NT2/D1 (cell line): Measurements from ENCODE around the gene CD200R1L.

Experiments used
- SUZ12 ChIP-seq: IDR thresholded peaks from 2 replicates; pipeline ENCODE4 v1.6.1; 2011; ENCODE audit not compliant: insufficient read length, insufficient read depth; ENCODE audit errors: extremely low read depth
- YY1 ChIP-seq: IDR thresholded peaks from 2 replicates; pipeline ENCODE4 v1.6.1; 2011; ENCODE audit not compliant: insufficient read length, insufficient read depth
- ZNF274 ChIP-seq: IDR thresholded peaks from 2 replicates; pipeline ENCODE4 v1.6.1; 2011; ENCODE audit warnings: mild to moderate bottlenecking, low read depth, low read length

DNA sequence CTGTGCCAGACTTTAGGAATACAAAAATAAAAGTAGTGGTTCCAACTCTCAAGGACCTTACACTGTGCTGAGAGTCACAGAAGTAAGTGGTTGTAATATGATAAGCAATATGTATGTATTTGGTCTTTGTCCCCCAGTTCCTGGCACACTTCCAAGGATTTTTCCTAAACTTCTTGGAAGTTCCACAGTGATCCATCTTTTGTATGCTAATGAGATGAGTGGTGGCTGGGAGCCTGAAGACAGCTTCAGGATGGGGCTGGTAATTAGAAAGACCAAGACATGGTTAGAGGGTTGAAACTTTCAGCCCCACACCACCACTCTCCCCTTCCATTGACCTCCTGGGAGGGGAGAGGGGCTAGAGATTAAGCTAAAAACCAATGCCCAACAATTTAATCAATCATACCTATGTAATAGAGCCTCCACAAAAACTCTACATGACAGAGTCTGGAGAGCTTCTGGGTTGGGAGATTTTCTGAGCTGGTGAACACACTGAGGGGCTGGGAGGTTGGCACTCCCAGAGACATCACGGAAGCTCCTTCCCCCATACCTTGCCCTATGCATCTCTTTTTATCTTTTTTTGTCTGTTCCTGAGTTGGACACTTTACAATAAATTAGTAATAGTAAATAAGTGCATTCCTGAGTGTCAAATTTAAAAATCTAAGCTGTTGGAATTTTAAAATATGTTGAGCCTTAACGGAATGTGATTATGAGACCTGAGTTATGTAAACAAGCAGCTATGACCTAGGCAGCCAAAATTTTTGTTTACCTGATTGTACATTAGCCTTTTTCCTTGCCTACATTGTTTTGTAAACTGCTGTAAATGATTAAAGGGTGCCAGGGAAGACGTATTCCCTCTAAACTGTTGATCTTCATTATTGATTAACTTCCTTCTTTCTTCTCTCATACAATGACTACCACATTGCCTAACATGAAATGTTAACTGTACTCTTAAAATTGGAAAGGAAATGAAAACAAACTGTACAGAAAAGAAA, 24.3 kb downstream of the CD200R1L start:
- no peak for TF ChIP-seq SUZ12
- no peak for TF ChIP-seq YY1
- TF ChIP-seq ZNF274, result no peak
